Stimulated activated CD4-positive, alpha-beta T cell treated with anti-CD3 and anti-CD28 coated beads, Interleukin-12 subunit alpha, Interleukin-12 subunit beta, amount 100 ng/mL, for 4 hours (primary cell): ENCODE results near the gene SF1.

Experiments
- DNase-seq: peaks from one replicate; pipeline ENCODE4 v3.0.0-alpha.2; 2020

SF1 gene

DNA sequence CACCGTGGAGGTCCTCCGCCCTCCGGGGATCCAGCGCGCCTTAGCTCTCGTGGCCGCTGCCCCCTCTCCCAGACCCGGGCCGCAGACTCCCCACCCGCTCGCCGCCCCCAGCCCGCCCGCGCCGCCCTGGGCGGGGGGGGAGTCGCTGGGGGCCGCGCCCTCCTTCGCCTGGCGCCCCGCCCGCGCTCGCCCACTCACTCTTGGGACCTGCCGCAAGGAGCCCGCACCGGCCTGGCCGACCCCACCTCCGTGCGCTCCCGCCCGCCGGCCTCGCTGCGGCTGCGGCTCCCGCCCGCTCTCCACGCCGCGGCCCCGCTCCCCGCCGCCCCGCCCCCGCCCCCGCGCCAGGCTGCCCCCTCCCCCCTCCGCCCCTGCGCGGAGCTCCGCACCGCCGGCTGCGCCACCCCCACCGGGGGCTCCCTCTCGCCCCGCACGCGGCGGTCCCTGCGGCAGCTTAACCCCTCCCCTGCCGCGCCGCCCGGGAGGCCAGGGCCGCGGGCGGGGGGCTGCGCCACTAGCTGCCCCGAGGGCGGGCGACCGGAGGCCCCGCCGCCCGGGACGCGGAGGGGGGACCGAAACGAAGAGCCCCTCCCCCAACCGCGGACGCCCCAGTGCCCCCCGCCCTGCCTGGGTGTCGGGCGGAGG lies 33.7 kb downstream of the SF1 start:
- no peak for DNase-seq

DNA sequence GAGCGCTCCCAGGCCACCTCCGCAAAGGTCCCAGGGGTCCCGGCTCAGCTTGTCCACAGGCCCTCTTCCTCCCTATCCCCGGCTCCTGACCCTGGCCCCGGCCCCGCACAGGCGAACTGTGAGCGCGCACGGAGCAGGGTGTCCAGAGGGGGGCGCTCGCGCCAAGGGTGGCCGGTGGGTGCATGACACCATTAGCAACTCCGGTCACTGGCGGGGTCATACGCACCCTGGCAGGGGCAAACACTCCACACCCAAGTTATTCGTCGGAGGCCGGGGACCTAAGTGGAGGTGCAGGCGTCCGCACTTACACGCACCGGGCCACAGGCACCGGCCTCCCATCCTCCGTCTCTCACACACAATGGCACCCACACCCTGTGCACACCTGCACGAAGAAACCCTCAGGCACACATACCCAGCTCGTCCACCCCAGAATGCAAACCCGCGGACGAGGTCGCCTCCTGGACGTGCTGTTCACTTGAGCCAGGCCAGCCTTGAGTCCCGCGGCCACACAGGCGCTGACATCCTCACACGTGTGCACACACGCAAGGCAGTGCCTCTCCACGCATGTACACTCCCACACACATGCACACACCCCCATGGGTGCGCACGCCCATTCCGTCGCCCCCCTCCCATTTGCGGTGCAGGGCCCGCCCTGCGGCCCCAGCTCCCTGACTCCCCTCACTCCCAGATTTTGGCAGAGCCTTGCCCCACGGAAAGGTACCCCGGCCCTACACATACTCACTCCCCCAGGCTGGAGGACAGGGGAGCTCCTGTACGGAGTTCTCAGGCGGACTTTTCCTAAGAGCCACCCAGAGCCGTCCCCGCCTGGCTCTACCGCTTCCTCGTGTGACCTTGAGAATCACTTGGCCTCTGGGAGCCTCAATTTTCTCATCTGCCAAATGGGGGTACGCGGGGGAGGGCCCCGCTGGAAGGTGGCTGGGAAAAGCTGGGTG lies 34.5 kb downstream of the SF1 start, which contains the start of gene RASGRP2:
TSS of gene RASGRP2 (minus strand) at position 552 of the 953 bp plus-strand sequence. CDS start 1,276 bp downstream, outside the sequence.
- DNase-seq: peak; percentile 70

DNA sequence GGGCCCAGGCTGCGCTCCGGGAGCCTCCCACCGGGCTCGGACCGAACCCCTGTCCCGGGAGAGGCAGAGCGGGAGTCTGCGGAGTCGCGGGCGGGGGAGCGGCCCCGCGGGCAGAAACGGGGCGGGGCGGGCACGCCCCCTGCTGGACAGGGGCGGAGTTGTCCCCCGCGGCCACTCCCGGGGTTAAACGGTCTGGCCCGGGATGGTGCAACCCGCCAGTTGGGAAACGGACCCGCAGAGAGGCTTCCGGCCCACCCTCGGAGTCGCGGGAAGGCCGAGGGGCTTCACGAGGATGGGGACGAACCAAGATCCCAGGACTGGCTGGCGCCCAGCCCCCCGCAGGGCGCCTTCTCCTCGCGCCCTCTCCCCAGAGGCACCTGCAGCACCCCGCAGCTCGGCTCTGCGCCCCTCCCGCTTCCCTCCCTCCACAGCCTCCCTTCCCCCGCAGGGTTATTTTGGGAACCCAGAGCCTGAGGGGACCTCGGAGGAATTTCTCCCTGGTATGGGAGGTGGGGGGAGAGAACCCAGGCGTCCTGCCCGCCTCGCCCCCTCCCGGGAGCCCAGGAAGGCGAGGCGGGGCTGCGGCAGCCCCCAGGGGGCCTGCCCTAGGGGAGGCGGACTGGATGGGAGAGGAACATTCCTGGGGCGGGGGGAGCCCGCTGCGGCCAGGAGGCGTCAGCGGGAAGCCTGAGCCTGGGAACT lies 35.3 kb downstream of the SF1 start:
- peak; percentile 72 for DNase-seq

DNA sequence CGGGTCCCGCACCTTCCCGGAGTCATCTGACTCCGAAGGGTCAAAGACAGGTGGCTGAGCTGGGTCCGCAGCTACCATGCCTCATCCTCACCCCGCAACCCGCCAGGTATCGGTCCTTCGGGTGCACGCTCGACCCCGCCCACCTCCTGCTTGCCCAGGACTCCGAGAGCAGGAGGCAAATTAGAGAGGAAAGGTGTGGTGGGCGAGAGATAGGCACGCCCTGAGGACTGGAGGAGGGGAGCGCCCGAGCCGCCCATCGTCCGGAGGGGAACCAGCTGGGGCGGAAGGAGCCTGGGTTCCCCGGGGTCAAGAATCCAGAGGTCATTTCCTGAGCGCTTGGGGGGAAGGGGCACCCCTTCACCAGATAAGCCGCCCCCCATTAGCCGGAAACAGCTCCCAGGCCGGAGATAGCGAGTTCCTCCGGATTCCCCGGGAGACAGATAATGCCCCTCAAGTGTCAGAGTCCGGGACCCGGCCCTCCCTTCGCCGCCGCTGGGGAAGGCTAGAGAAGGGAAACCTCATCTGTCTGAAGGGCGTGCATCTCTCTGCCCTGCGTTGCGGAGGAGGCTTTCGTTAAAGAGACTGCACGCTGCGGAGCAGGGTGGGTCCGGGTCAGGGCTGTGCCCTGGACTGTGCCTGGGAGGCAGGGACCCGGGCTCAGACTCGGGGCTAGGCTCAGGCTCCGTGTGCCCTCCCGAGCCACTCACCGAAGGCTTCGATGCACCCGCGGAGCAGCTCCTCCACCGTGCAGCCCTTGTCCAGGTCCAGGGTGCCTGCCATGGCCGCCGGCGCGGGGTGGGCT lies 36.1 kb downstream of the SF1 start:
- no peak for DNase-seq

DNA sequence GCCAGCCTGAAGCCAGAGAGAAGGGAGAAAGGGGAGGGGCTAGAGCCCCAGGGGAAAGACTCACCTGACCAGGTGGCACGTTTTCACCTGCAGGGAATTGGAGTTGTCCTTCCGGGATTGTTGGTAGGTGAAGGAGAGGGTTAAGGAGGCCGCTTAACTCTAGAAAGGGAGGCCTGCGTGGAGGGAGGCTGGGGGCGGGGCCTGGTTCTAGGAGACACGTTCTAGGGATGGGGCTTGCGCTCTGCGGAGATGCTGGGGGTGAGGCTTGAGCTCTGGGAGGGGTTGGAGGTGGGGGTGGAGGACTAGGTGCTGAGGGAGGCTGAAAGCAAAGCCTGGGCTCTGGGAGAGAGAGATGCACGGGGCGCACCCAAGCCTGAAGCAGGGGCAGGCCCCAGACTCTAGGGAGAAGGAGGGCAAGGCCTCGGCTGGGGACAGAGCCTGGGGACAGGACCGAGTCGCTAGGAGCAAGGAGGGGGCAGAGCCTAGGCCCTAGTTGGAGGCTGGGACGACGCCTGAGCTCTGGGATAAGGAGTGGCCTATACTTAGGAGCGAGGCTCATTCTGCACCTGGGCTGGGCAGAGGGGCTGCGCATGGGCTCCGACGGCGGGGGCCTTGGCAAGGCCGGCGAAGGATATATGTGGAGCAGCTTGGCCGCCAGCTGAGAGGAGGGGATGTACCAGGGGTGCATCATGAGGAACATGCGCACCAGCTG lies 36.8 kb downstream of the SF1 start:
- no peak for DNase-seq

GRCh38 chr11:64739871-64740270 lies 38.5 kb downstream of the SF1 start:
- DNase-seq: no peak

DNA sequence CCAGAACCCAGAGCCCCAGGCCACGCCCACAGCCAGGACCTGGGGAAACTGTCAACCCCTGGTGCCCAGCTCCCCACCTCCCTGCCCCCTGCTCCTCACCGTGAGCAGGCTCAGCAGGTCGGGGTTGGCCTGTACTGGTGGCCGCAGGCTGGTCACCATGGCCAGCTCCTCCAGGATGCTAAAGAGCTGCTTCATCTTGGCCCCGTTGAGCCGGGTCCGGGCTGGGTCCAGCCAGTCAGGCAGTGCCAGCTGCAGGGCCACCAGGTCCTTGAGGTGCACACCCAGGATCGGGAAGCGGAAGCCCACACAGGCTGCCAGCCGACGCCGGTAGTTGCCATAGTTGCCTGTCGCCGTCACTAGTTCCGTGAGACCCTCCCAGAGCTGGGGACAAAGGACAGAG lies 41.7 kb downstream of the SF1 start:
- no peak for DNase-seq

GRCh38 chr11:64735725-64736259 lies 42.5 kb downstream of the SF1 start:
- no peak for DNase-seq

DNA sequence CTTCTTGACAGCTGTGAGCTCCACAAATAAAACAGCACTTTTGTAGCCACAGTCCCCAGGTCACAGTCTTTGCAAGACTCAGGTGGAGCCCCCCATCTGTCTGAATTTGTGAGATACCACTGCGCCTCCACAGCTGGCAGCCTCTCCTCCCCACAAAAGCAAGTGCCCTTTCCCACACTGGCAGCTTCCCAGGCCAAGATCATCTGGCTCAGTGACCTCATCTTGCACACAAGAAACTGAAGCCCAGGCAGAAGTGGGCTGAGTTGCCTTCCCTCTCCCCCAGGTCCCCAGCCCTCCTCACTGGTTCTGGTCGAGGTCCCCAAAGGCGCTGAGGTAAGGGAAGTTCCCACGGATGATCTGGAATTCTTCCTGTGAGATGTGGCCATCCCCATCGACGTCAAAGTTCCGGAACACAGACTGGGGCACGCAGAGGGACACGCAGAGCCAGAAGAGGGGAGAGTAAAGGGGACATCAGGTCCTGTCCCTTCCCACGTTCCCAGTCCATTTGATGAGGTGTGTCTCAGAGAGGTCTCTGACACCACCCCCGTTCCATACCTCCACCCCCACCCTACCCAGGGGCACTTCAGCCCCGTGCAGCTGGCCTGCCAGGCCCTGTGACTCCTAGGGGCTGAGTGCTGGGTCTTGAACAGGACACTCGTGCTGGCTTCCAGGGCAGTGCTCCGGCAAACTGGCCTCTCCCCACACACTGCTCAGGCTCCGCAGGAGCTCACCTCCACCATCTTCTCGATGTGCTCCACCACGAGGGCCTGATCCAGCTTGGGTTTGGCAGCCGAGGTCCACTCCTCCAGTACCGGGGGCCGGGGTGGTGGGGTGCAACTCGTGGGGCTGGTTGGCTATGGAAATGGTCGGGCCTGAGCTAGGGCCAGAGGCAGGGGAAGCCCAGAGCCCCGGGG lies 43.3 kb downstream of the SF1 start:
- no peak for DNase-seq

DNA sequence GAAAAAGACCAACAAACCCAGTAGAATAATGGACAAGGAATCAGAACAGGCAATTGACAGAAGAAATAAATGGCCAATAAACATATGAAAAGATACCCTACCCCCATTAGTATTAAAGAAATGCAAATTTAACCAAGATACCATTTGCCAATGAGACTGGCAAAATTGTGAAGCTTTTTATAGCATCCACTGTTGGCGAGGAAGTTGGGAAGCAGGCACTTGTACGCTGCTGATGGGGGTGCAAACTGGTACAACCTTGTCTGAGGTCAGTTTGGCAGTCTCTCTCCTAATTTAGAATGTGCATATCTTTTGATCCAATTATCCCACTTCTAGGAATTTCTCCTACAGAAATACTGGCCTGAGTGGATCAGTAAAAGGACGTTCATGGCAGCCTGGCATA lies 46.7 kb downstream of the SF1 start:
- no peak for DNase-seq

GRCh38 chr11:64729851-64730382 lies 48.4 kb downstream of the SF1 start:
- DNase-seq: peak; percentile 30

DNA sequence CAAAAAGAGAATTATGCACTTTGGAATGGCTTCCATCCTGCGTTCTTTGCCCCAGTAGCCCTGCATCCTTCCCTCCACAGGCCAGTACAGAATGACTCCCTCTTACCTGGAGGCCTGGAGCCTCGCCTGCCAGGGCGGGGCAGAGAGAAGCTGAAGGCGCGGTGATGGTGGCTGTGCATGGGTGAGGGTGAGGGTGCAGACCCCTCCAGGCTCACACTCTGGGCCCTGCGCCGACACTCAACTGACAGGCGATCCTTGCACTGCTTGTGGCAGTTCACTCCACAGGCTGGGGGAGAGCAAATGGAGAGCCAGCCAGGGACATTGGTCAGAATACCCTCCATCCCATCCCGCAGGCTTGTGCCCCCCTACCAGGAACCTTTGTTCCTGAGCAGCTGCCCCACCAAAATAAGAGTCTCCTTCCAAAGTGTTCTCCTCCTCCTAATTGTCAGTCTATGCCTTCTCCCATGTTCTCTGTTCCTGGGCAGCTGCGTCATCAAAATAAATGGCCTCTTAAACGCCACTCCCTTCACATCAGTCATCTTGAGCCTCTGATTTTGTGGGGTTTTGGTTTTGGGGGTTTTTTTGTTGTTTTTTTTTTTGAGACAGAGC lies 49.5 kb downstream of the SF1 start:
- DNase-seq: no peak

DNA sequence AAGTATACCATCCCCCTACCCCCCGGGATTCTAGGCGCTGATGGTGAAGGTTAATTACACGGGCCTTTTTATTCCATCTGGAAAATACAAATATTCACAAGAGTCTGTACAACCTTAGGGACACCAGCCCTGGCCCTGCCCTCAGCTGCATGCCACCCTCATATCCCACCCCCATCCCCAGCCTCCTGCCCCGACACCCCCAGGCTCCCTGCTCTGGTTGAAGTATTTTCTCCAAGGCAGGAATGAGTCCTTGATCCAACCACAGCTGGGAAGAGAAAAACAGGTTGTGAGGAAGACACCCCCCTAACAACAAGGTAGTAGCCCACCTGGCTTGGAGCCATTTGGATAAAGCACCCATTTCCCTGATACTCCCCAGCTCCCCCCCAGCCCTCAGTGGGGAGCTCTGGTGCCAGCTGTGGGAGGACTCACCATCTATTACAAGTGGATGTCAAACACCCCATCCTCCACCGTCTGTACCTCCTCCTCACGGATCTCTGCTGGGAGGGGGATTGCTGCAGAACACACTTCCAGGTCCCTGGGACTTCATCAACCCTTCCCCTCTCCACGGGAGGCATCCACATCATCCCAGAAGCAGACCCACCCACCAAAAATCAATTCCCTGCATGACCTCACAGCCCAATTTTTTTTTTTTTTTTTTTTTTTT lies 51.3 kb downstream of the SF1 start:
- DNase-seq: no peak

- no peak for DNase-seq
These were observed 52.1 kb downstream of the SF1 start for GRCh38 chr11:64726211-64726641.

- no peak for DNase-seq
These were observed 53.3 kb downstream of the SF1 start for GRCh38 chr11:64724863-64725532.

- no peak for DNase-seq
These were observed 54.2 kb downstream of the SF1 start for GRCh38 chr11:64723907-64724862.
